WTC11 (cell line): ENCODE data around the gene KIAA1328. TPM values are rescaled to one million over a fixed set of nuclear protein-coding genes. Genes with fewer than 3 reads are reported as not detected.

Experiments
- ATAC-seq: fragments of 200-7000 bp; cut with Tn5 transposase; 2 replicates; pipeline ENCODE4 v1.10.0; 2021; ENCODE audit warnings: mild to moderate bottlenecking, moderate library complexity
- CTCF ChIA-PET: fragments of 300-600 bp; sonication (Branson Sonifier 250); formaldehyde crosslinking; loops from one replicate; lab custom pipeline; 2021; ENCODE audit warnings: antibody characterized with exemption; lab: Charles Lee
- POLR2A ChIA-PET: fragments of 350-600 bp; sonication (Branson Sonifier 250); formaldehyde crosslinking; loops from one replicate; lab custom pipeline; 2021; ENCODE audit warnings: antibody characterized with exemption; lab: Charles Lee
- DNase-seq: peaks from one replicate; pipeline ENCODE4 v3.0.0; 2021; ENCODE audit warnings: low spot score
- H3K27ac Mint-ChIP-seq: 2 replicates; pipeline ENCODE4 v1.8.0; 2021; ENCODE audit warnings: mixed read lengths
- H3K27me3 Mint-ChIP-seq: 2 replicates; pipeline ENCODE4 v1.8.0; 2021; ENCODE audit warnings: low read depth, mild to moderate bottlenecking, moderate library complexity, mixed read lengths
- H3K36me3 Mint-ChIP-seq: 2 replicates; pipeline ENCODE4 v1.8.0; 2021; ENCODE audit warnings: mixed read lengths
- H3K4me1 Mint-ChIP-seq: 2 replicates; pipeline ENCODE4 v1.8.0; 2022; ENCODE audit warnings: mixed read lengths
- H3K4me3 Mint-ChIP-seq: 2 replicates; pipeline ENCODE4 v1.8.0; 2021; ENCODE audit warnings: mild to moderate bottlenecking, moderate library complexity, mixed read lengths
- H3K9me3 Mint-ChIP-seq: 2 replicates; pipeline ENCODE4 v1.8.0; 2021; ENCODE audit warnings: mixed read lengths
- FOXK1 ChIP-seq: sonication (generic); formaldehyde crosslinking; IDR thresholded peaks from 2 replicates; pipeline ENCODE4 v1.8.0; 2022; ENCODE audit warnings: mild to moderate bottlenecking, moderate library complexity, missing genetic modification reagents
- FOXP1 ChIP-seq: sonication (generic); formaldehyde crosslinking; IDR thresholded peaks from 2 replicates; pipeline ENCODE4 v1.8.0; 2022; ENCODE audit warnings: missing genetic modification reagents, mild to moderate bottlenecking, moderate library complexity, borderline replicate concordance
- IRF2 ChIP-seq: sonication (generic); formaldehyde crosslinking; IDR thresholded peaks from 2 replicates; pipeline ENCODE4 v1.8.0; 2022; ENCODE audit warnings: low read depth, missing genetic modification reagents, borderline replicate concordance
- JAZF1 ChIP-seq: fragments of 250-450 bp; sonication (Bioruptor Pico); IDR thresholded peaks from 2 replicates; pipeline ENCODE4 v1.9.0; 2021; ENCODE audit warnings: moderate library complexity, mild to moderate bottlenecking, inconsistent platforms
- MXD4 ChIP-seq: fragments of 250-450 bp; sonication (Bioruptor Pico); IDR thresholded peaks from 2 replicates; pipeline ENCODE4 v1.8.0; 2021; ENCODE audit warnings: mild to moderate bottlenecking, moderate library complexity, borderline replicate concordance
- NR1H2 ChIP-seq: sonication (generic); formaldehyde crosslinking; IDR thresholded peaks from 2 replicates; pipeline ENCODE4 v1.9.0; 2021; ENCODE audit warnings: mild to moderate bottlenecking, moderate library complexity, missing genetic modification reagents
- OVOL2 ChIP-seq: fragments of 250-450 bp; sonication (Bioruptor Pico); IDR thresholded peaks from 2 replicates; pipeline ENCODE4 v1.9.0; 2021; ENCODE audit warnings: mild to moderate bottlenecking, borderline replicate concordance
- SMAD4 ChIP-seq: sonication (generic); formaldehyde crosslinking; IDR thresholded peaks from 2 replicates; pipeline ENCODE4 v1.8.0; 2022; ENCODE audit warnings: mild to moderate bottlenecking, missing genetic modification reagents
- SP1 ChIP-seq: sonication (generic); formaldehyde crosslinking; conservative IDR thresholded peaks from 2 replicates; pipeline ENCODE4 v1.8.1; 2022; ENCODE audit warnings: missing genetic modification reagents
- TEAD4 ChIP-seq: sonication (generic); formaldehyde crosslinking; IDR thresholded peaks from 2 replicates; pipeline ENCODE4 v1.8.0; 2022; ENCODE audit warnings: mild to moderate bottlenecking, missing genetic modification reagents
- ZNF232 ChIP-seq: sonication (generic); formaldehyde crosslinking; IDR thresholded peaks from 2 replicates; pipeline ENCODE4 v1.8.0; 2022; ENCODE audit warnings: mild to moderate bottlenecking, missing genetic modification reagents
- total RNA-seq: library from RNA; stranded (reverse); gene quantifications from 3 replicates; pipeline ENCODE4 v1.2.3, GENCODE V29; 2021
- TF ChIP-seq, protein P1 (sequence below): sonication (generic); formaldehyde crosslinking; IDR thresholded peaks from 2 replicates; pipeline ENCODE4 v1.8.0; 2023; ENCODE audit warnings: missing genetic modification reagents, mild to moderate bottlenecking, borderline replicate concordance
- TF ChIP-seq, protein P2 (sequence below): sonication (generic); formaldehyde crosslinking; IDR thresholded peaks from 2 replicates; pipeline ENCODE4 v1.8.1; 2023; ENCODE audit warnings: mild to moderate bottlenecking, missing genetic modification reagents, borderline replicate concordance
- TF ChIP-seq, protein P3 (sequence below): sonication (generic); formaldehyde crosslinking; IDR thresholded peaks from 2 replicates; pipeline ENCODE4 v1.8.1; 2023; ENCODE audit warnings: mild to moderate bottlenecking, moderate library complexity, missing genetic modification reagents
- TF ChIP-seq, protein P4 (sequence below): fragments of 250-450 bp; sonication (Bioruptor Pico); IDR thresholded peaks from 2 replicates; pipeline ENCODE4 v1.9.0; 2021; ENCODE audit warnings: moderate library complexity, mild to moderate bottlenecking, inconsistent platforms, borderline replicate concordance
- TF ChIP-seq, protein P5 (sequence below): fragments of 250-450 bp; sonication (Bioruptor Pico); IDR thresholded peaks from 2 replicates; pipeline ENCODE4 v1.9.0; 2021; ENCODE audit warnings: mild to moderate bottlenecking
- TF ChIP-seq, protein P6 (sequence below): fragments of 250-450 bp; sonication (Bioruptor Pico); IDR thresholded peaks from 2 replicates; pipeline ENCODE4 v1.8.0; 2021; ENCODE audit warnings: mild to moderate bottlenecking

Gene KIAA1328
- total RNA-seq, 1 experiment from 2014 or later: 4.8 TPM

DNA sequence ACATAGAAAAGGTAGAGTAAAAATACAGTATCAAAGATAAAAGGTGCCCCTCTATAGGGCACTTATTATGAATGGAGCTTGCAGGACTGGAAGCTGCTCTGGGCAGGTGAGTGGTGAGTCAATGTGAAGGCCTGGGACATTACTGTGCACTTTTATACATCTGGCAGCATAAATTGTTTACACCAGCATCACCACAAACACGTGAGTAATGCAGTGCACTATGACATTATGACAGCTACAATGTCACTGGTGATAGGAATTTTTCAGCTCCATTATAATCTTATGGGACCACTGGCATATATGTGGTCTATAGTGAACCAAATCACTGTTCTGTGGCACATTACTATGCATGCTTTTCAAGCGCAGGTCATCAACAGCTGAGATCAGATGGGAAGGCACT is 48.2 kb upstream of the KIAA1328 start (continued):
- TF ChIP-seq, protein P1, sequence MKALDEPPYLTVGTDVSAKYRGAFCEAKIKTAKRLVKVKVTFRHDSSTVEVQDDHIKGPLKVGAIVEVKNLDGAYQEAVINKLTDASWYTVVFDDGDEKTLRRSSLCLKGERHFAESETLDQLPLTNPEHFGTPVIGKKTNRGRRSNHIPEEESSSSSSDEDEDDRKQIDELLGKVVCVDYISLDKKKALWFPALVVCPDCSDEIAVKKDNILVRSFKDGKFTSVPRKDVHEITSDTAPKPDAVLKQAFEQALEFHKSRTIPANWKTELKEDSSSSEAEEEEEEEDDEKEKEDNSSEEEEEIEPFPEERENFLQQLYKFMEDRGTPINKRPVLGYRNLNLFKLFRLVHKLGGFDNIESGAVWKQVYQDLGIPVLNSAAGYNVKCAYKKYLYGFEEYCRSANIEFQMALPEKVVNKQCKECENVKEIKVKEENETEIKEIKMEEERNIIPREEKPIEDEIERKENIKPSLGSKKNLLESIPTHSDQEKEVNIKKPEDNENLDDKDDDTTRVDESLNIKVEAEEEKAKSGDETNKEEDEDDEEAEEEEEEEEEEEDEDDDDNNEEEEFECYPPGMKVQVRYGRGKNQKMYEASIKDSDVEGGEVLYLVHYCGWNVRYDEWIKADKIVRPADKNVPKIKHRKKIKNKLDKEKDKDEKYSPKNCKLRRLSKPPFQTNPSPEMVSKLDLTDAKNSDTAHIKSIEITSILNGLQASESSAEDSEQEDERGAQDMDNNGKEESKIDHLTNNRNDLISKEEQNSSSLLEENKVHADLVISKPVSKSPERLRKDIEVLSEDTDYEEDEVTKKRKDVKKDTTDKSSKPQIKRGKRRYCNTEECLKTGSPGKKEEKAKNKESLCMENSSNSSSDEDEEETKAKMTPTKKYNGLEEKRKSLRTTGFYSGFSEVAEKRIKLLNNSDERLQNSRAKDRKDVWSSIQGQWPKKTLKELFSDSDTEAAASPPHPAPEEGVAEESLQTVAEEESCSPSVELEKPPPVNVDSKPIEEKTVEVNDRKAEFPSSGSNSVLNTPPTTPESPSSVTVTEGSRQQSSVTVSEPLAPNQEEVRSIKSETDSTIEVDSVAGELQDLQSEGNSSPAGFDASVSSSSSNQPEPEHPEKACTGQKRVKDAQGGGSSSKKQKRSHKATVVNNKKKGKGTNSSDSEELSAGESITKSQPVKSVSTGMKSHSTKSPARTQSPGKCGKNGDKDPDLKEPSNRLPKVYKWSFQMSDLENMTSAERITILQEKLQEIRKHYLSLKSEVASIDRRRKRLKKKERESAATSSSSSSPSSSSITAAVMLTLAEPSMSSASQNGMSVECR (CRISPR knock-in tag): no peak
- TF ChIP-seq, protein P2, sequence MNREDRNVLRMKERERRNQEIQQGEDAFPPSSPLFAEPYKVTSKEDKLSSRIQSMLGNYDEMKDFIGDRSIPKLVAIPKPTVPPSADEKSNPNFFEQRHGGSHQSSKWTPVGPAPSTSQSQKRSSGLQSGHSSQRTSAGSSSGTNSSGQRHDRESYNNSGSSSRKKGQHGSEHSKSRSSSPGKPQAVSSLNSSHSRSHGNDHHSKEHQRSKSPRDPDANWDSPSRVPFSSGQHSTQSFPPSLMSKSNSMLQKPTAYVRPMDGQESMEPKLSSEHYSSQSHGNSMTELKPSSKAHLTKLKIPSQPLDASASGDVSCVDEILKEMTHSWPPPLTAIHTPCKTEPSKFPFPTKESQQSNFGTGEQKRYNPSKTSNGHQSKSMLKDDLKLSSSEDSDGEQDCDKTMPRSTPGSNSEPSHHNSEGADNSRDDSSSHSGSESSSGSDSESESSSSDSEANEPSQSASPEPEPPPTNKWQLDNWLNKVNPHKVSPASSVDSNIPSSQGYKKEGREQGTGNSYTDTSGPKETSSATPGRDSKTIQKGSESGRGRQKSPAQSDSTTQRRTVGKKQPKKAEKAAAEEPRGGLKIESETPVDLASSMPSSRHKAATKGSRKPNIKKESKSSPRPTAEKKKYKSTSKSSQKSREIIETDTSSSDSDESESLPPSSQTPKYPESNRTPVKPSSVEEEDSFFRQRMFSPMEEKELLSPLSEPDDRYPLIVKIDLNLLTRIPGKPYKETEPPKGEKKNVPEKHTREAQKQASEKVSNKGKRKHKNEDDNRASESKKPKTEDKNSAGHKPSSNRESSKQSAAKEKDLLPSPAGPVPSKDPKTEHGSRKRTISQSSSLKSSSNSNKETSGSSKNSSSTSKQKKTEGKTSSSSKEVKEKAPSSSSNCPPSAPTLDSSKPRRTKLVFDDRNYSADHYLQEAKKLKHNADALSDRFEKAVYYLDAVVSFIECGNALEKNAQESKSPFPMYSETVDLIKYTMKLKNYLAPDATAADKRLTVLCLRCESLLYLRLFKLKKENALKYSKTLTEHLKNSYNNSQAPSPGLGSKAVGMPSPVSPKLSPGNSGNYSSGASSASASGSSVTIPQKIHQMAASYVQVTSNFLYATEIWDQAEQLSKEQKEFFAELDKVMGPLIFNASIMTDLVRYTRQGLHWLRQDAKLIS: no peak
- TF ChIP-seq JAZF1 (CRISPR knock-in tag): no peak
- TF ChIP-seq, protein P3, sequence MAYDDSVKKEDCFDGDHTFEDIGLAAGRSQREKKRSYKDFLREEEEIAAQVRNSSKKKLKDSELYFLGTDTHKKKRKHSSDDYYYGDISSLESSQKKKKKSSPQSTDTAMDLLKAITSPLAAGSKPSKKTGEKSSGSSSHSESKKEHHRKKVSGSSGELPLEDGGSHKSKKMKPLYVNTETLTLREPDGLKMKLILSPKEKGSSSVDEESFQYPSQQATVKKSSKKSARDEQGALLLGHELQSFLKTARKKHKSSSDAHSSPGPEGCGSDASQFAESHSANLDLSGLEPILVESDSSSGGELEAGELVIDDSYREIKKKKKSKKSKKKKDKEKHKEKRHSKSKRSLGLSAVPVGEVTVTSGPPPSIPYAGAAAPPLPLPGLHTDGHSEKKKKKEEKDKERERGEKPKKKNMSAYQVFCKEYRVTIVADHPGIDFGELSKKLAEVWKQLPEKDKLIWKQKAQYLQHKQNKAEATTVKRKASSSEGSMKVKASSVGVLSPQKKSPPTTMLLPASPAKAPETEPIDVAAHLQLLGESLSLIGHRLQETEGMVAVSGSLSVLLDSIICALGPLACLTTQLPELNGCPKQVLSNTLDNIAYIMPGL (CRISPR knock-in tag): no peak
- TF ChIP-seq, protein P4, sequence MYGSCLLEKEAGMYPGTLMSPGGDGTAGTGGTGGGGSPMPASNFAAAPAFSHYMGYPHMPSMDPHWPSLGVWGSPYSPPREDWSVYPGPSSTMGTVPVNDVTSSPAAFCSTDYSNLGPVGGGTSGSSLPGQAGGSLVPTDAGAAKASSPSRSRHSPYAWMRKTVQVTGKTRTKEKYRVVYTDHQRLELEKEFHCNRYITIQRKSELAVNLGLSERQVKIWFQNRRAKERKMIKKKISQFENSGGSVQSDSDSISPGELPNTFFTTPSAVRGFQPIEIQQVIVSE (CRISPR knock-in tag): no peak
- no peak for TF ChIP-seq NR1H2 (CRISPR knock-in tag)
- TF ChIP-seq, protein P5, sequence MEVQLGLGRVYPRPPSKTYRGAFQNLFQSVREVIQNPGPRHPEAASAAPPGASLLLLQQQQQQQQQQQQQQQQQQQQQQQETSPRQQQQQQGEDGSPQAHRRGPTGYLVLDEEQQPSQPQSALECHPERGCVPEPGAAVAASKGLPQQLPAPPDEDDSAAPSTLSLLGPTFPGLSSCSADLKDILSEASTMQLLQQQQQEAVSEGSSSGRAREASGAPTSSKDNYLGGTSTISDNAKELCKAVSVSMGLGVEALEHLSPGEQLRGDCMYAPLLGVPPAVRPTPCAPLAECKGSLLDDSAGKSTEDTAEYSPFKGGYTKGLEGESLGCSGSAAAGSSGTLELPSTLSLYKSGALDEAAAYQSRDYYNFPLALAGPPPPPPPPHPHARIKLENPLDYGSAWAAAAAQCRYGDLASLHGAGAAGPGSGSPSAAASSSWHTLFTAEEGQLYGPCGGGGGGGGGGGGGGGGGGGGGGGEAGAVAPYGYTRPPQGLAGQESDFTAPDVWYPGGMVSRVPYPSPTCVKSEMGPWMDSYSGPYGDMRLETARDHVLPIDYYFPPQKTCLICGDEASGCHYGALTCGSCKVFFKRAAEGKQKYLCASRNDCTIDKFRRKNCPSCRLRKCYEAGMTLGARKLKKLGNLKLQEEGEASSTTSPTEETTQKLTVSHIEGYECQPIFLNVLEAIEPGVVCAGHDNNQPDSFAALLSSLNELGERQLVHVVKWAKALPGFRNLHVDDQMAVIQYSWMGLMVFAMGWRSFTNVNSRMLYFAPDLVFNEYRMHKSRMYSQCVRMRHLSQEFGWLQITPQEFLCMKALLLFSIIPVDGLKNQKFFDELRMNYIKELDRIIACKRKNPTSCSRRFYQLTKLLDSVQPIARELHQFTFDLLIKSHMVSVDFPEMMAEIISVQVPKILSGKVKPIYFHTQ: no peak
- TF ChIP-seq, all 79 proteins: peak for 0

DNA sequence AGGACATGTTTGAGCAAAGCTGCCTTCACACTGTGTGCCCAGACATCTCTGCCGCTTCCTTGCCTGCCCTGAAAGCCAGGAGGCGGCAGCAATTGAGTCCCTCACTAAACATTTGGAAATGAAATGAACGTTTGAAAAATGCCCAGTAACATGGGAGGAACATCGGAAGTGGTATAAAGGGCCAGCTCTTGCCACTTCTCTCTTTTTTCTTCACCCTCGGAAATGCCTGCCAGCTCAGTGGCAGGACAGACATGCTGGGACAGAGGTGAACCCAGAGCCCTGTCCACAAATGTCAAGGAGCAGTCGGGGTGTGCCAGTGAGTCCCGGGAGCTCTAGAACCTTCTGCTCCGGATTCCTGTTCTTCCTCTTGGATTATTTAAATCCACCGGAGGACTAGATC is 46.2 kb upstream of the KIAA1328 start:
- Mint-ChIP-seq H3K36me3 (no peaks in the 10 kb centered on the region), H3K4me1 (0 out of 2 replicates have a peak, but pooled peaks cover 4% of the 10 kb centered on the region), H3K27ac (no peak overlapping the region), H3K27me3 (no peaks in the 10 kb centered on the region), H3K4me3 (no peak overlapping the region), H3K9me3 (no peaks in the 10 kb centered on the region)
- ChIA-PET POLR2A (no interaction called here), CTCF (no interaction called here)
- DNase-seq (no peak), ATAC-seq (no peak)
- TF ChIP-seq FOXK1 (CRISPR knock-in tag): no peak
- no peak for TF ChIP-seq MXD4 (CRISPR knock-in tag)
- no peak for TF ChIP-seq FOXP1 (CRISPR knock-in tag)
- no peak for TF ChIP-seq SP1
- no peak for TF ChIP-seq ZNF232 (CRISPR knock-in tag)
- TF ChIP-seq, protein P6, sequence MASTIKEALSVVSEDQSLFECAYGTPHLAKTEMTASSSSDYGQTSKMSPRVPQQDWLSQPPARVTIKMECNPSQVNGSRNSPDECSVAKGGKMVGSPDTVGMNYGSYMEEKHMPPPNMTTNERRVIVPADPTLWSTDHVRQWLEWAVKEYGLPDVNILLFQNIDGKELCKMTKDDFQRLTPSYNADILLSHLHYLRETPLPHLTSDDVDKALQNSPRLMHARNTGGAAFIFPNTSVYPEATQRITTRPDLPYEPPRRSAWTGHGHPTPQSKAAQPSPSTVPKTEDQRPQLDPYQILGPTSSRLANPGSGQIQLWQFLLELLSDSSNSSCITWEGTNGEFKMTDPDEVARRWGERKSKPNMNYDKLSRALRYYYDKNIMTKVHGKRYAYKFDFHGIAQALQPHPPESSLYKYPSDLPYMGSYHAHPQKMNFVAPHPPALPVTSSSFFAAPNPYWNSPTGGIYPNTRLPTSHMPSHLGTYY (CRISPR knock-in tag): no peak
- TF ChIP-seq OVOL2 (CRISPR knock-in tag): no peak
- TF ChIP-seq, protein P1 (CRISPR knock-in tag): no peak
- TF ChIP-seq TEAD4 (CRISPR knock-in tag): no peak
- TF ChIP-seq SMAD4 (CRISPR knock-in tag): no peak
- TF ChIP-seq IRF2 (CRISPR knock-in tag): no peak
